ENCODE data around the gene F5.

The F5 gene

DNA sequence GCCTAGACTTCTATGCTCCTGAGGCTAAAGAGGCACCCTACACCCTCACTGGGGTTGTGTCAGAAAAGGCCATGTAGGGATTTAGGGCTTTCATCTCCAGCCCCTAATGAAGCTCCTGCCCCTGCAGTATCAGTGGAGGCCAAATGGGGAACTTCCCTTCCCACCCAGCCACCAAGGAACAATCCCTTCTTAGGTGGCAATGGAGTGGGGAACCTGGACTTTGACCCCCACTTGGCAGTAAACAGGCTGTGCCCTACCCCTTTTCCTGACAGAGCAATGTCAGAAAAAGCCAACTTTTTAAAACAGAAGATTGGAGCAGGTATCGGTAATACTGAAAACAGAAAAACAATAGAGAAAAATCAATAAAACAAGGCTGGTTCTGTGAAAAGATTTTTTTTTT is 65.1 kb downstream of the F5 start:
- DNase-seq (ENCODE audit: low read depth), result no peak
- TF ChIP-seq, protein P1, sequence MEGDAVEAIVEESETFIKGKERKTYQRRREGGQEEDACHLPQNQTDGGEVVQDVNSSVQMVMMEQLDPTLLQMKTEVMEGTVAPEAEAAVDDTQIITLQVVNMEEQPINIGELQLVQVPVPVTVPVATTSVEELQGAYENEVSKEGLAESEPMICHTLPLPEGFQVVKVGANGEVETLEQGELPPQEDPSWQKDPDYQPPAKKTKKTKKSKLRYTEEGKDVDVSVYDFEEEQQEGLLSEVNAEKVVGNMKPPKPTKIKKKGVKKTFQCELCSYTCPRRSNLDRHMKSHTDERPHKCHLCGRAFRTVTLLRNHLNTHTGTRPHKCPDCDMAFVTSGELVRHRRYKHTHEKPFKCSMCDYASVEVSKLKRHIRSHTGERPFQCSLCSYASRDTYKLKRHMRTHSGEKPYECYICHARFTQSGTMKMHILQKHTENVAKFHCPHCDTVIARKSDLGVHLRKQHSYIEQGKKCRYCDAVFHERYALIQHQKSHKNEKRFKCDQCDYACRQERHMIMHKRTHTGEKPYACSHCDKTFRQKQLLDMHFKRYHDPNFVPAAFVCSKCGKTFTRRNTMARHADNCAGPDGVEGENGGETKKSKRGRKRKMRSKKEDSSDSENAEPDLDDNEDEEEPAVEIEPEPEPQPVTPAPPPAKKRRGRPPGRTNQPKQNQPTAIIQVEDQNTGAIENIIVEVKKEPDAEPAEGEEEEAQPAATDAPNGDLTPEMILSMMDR (conservative IDR thresholded peaks at IDR 0.05; ENCODE audit: low read length), result no peak
- no peak overlapping the region for H3K4me3 ChIP-seq (ENCODE audit: low read length)

DNA sequence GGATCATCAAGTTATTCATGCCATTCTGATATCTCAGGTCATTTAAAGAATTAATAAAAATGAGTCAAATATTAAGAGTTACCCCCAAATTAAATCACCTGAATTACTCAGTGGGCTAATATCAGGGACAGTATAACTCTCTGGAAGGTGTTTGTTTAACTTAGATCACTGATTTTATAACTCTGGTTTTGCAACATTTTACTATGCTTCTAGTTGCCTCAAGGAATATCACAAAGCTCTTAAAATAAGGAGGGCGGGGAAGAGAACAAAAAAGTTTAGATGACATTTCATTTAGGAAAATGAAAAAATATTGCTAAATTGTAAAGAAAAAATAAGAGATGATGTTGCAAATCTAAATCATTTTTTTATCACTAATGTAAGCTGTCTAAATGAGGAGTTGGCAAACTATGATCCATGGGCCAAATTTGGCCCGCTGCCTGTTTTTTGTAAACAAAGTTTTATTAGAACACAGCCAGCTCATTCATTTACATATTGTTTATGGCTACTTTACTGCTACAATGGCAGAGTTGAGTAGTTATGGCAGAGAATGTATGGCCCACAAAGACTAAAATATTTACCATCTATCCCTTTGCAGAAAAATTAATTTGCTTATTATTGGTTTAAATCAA is 68.6 kb downstream of the F5 start:
- TF ChIP-seq, protein P1 (conservative IDR thresholded peaks at IDR 0.05; ENCODE audit: low read length), result no peak
- no peak overlapping the region for H3K4me3 ChIP-seq (ENCODE audit: low read length)
- no peak for DNase-seq (ENCODE audit: low read depth)

DNA sequence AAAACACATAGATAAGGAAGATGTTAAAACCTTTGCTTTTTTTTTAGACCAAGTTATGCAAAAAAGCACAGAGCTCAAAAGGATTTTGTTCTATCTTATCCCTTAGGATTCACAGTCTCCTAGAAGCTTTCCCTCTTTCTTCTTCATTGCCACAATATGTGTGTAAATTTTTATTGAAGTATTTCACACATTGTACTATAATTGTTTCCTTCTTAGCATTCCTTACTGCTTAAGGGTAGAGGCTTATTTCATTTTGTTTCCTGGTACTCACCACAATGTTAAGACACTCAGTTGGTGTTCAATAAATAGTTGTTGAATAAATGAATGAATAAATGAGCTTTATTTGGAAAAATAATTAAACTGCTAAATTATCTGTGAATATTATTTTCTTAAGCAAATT is 70.6 kb downstream of the F5 start:
- H3K4me3 ChIP-seq (ENCODE audit: low read length), result no peak overlapping the region
- TF ChIP-seq, protein P1 (conservative IDR thresholded peaks at IDR 0.05; ENCODE audit: low read length), result no peak
- DNase-seq (ENCODE audit: low read depth), result no peak

DNA sequence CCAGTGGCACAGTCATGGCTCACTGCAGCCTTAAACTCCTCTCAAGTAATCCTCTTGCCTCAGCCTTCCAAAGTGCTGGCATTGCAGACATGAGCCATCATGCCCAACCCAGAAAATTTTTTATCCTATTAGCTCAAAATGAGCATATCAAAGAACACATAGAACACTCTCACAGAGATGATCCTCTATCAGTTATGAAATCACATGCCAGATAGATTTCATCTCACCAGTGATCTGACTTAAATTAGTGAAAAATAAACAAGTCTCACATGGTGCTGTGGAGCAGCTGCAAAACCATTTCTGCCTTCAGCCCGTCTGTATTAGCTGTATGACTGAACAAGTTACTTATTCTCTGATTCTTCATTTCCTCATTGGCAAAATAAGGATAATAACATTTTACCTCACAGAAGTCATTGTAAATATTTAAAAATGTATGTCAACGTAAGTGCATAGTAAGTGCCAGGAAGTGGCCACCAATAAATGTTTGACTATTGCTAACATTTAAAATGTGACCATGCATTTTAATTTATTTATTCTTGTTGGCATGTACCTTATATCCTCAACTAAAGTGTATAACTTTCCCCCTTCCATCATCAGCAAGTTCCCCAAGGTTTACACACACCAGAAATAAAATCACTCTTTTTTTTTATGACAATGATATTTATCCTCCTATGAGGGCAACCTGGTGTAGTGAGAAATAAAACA is 71.6 kb downstream of the F5 start:
- H3K4me3 ChIP-seq (ENCODE audit: low read length), result no peak overlapping the region
- DNase-seq (ENCODE audit: low read depth), result no peak
- TF ChIP-seq, protein P1 (conservative IDR thresholded peaks at IDR 0.05; ENCODE audit: low read length), result no peak

DNA sequence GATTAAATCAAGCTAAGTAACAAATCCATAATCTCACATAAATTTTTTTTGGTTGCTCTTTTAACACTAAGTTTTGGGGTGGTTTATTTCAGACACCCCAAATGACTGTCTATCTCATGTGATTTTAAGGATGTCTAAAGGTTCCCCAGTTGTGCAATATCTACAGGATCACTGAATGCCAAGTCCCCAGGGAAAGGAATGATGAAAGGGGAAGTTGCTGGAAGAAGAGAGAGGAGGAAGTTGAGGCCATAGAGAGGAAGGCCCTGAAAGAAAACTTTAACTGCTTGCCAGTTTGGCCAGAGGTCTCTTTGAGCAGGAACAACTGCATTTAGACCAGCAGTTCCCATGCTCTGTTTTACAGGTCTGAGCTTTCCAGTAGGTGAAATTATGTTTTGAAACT is 73.1 kb downstream of the F5 start:
- peak; percentile 27 for DNase-seq (ENCODE audit: low read depth)
- H3K4me3 ChIP-seq (ENCODE audit: low read length), result no peak overlapping the region
- TF ChIP-seq, protein P1 (conservative IDR thresholded peaks at IDR 0.05; ENCODE audit: low read length), result no peak

DNA sequence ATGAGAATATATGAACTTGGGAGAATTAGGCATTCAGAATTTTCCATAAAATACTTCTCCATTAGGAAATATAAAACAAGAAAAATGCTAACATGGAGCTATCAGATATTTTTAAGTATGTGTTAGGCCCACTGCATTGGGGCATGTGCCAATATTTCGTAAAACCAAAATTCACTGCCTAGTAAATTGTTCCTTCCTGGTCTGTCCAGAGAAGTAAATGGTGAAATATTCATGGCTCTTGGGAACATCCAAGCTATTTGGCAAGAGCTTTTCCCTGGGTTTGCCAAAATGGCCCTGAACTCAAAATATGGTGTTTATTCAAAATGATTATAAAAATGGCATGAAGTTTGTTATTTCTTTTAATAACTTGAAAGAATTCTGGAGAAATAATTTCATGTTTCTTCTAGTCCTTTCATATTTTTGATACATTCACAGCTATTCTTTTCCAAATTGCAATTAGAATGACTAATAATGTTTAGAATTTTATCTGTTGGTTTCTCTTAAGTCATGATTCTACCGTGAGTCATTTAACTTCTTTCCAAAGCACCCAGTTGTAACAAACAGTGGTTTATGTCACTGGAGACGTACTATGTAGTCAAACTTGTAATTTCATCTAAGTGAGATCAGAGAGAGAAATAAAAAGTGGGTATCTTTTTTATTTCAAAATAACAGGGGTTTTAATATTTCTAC is 74.8 kb downstream of the F5 start:
- peak; percentile 80 for DNase-seq (ENCODE audit: low read depth)
- H3K4me3 ChIP-seq (ENCODE audit: low read length), result no peak overlapping the region
- TF ChIP-seq, protein P1 (conservative IDR thresholded peaks at IDR 0.05; ENCODE audit: low read length), result no peak

Data from AG10803 (cell line).